Measurements from ENCODE around the gene MAGED1. TPM values are rescaled to one million over a fixed set of nuclear protein-coding genes. Genes with fewer than 3 reads are reported as not detected.
A peak's percentile ranks its signal among the peaks of the same experiment; 100 is the strongest.

Gene MAGED1
- total and polyA plus RNA-seq, 8 donors = 27.1 to 76.5 (median 58.7) TPM

DNA sequence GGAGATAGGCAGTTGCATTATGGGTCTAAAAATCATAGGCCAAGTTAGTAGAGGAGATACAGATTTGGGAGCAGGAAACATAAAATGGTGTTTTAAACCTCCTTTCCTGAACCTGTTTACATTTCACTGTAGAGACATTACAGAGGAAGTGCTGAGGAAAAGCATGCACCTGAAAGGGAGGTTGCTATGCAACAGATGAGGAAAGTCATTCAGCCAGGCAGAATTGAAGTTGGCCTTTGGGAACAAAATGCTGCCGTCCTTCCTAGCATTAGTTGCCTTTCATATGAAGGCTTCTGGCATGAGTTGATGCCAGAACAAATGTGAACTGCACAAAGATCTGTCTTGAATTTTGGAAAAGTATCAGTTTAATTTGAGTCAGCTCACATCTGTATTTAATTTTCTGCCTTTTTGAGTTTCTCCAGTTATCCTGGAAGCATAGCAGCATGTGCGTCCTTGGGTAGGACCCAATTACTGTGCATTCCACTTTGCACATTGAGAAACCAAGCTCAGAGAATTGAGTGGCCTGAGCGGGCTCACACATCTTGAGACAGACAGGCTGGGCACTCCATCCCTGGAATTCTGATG, 38.2 kb downstream of the MAGED1 start:
- FAIRE-seq (no peak), ATAC-seq (peak in 2 of 4 donors; percentile 48 to 51), DNase-seq (no peak)
- 74 to 76% methylated on average over 3 of the region's 3 CpGs for WGBS, 2 donors
- H3K36me3 ChIP-seq = no peaks in the 10 kb centered on the region
- H3K27ac ChIP-seq = no peak overlapping the region
- intact Hi-C loops (cut with DNase I) = no loop called here
- H3K27me3 ChIP-seq = peaks cover 0 to 6% (median 2%) of the 10 kb centered on the region in 4 donors
- H3K4me3 ChIP-seq = no peak overlapping the region
- no peaks in the 10 kb centered on the region for H3K9me3 ChIP-seq
- TF ChIP-seq CTCF (IDR thresholded peaks at IDR 0.05) = no peak
- H3K4me1 ChIP-seq = no peaks in the 10 kb centered on the region

Other genes starting within 250 kb of the MAGED1 start
- not detected for gene CENPVL2, start 210.8 kb upstream of the MAGED1 start, total RNA-seq
- gene CENPVL2, start 210.8 kb upstream of the MAGED1 start, polyA plus RNA-seq = not detected
- not detected for gene CENPVL1, start 183.1 kb upstream of the MAGED1 start, total RNA-seq
- gene CENPVL1, start 183.1 kb upstream of the MAGED1 start, polyA plus RNA-seq = not detected
- 1 to 10 TPM; 2.5 to 5.9 (median 3.5) TPM for gene GSPT2, start 150.2 kb upstream of the MAGED1 start, total RNA-seq
- gene GSPT2, start 150.2 kb upstream of the MAGED1 start, polyA plus RNA-seq = 1 to 10 TPM; 1.6 to 5.4 TPM
- 10 to 100 TPM in 1 of 6 donors, 1 to 10 TPM in 5; 3.0 to 13.0 (median 6.0) TPM for gene MAGED4B, start 175.6 kb downstream of the MAGED1 start, total RNA-seq
- gene MAGED4B, start 175.6 kb downstream of the MAGED1 start, polyA plus RNA-seq = 10 to 100 TPM; 30.0 to 53.5 TPM

All from pancreas (tissue), 10 donors.